Upper lobe of right lung (tissue), 1 donor: ENCODE data around the gene SMIM36. TPM values are rescaled to one million over a fixed set of nuclear protein-coding genes. Genes with fewer than 3 reads are reported as not detected.

Experiments used
- ATAC-seq: fragments of 200-7000 bp; cut with Tn5 transposase; one replicate; pipeline ENCODE4 v1.9.1; 2020; ENCODE audit warnings: mild to moderate bottlenecking, moderate library complexity
- DNase-seq: peaks from one replicate; pipeline ENCODE4 v3.0.0-alpha.2; 2020
- H3K27ac ChIP-seq: fragments of 200-600 bp; one replicate; pipeline ENCODE4 v1.8.0; 2022
- H3K27me3 ChIP-seq: fragments of 200-600 bp; one replicate; pipeline ENCODE4 v1.8.0; 2022; ENCODE audit warnings: mild to moderate bottlenecking
- H3K36me3 ChIP-seq: fragments of 200-600 bp; one replicate; pipeline ENCODE4 v1.8.0; 2022
- H3K4me1 ChIP-seq: fragments of 200-600 bp; one replicate; pipeline ENCODE4 v1.8.0; 2022
- H3K4me3 ChIP-seq: fragments of 200-600 bp; one replicate; pipeline ENCODE4 v1.8.0; 2022; ENCODE audit warnings: mild to moderate bottlenecking
- H3K9me3 ChIP-seq: fragments of 200-600 bp; one replicate; pipeline ENCODE4 v1.8.0; 2022
- CTCF ChIP-seq: fragments of 200-600 bp; IDR thresholded peaks from one replicate; pipeline ENCODE4 v1.8.0; 2022; ENCODE audit warnings: antibody characterized with exemption
- intact Hi-C: fragments of 100-400 bp; cut with DNase I; formaldehyde crosslinking; loops from one replicate; pipeline ENCODE4 v1.11.0; 2022
- total RNA-seq: library from RNA; stranded (reverse); fragmentation: NEBNext Ultra II Directional; extraction: Animal tissue kit (Norgen Biotek cat#: 25700); gene quantifications from one replicate; pipeline ENCODE4 v1.2.1, GENCODE V29; 2021
- donor health status: DM: no; HTN: yes; CAD: no; lungs with severe emphysema.

Gene SMIM36
- total RNA-seq, 1 donor from 2014 or later: not detected

DNA sequence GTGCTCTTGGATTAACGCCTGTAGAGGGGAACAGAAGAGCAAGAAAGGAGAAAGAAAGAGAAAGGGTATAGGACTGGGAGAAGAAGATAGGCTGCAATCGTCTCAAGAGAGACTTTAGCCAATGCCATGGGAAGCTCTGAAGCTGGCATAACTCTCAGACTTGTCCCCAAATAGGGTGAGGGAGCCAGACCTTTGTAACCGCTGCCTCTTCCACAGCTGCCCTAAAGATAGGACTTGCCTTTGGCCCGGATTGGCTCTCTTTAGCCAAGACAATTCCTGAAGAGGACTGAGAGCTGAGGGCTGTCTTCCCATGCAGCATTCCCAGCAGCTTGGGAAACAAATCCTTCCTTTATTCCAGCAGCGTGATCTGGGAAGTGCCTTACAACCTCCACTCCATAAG is 68.8 kb downstream of the SMIM36 start:
- H3K4me3 ChIP-seq: no peak overlapping the region
- H3K9me3 ChIP-seq: no peaks in the 10 kb centered on the region
- no peaks in the 10 kb centered on the region for H3K36me3 ChIP-seq
- H3K27ac ChIP-seq: no peak overlapping the region
- H3K27me3 ChIP-seq: no peaks in the 10 kb centered on the region
- no peak for DNase-seq
- intact Hi-C loops: no loop called here
- no peak for TF ChIP-seq CTCF
- ATAC-seq: no peak
- H3K4me1 ChIP-seq: peaks cover 28% of the 10 kb centered on the region

- Histone ChIP-seq H3K36me3 (no peaks in the 10 kb centered on the region), H3K4me1 (peaks cover 28% of the 10 kb centered on the region), H3K4me3 (no peak overlapping the region), H3K27me3 (no peaks in the 10 kb centered on the region), H3K27ac (no peak overlapping the region), H3K9me3 (no peaks in the 10 kb centered on the region)
- intact Hi-C loops: no loop called here
- no peak for ATAC-seq
- no peak for DNase-seq
- TF ChIP-seq CTCF: no peak
Observed at GRCh38 chr17:55441544-55441943, 69.7 kb downstream of the SMIM36 start.

- DNase-seq (no peak), ATAC-seq (no peak)
- H3K4me3 ChIP-seq: no peak overlapping the region
- no peak for TF ChIP-seq CTCF
- no peaks in the 10 kb centered on the region for H3K36me3 ChIP-seq
- no peaks in the 10 kb centered on the region for H3K27me3 ChIP-seq
- H3K4me1 ChIP-seq: peaks cover 21% of the 10 kb centered on the region
- no peak overlapping the region for H3K27ac ChIP-seq
- intact Hi-C loops: no loop called here
- H3K9me3 ChIP-seq: no peaks in the 10 kb centered on the region
Observed at GRCh38 chr17:55440391-55440790, 70.9 kb downstream of the SMIM36 start.

DNA sequence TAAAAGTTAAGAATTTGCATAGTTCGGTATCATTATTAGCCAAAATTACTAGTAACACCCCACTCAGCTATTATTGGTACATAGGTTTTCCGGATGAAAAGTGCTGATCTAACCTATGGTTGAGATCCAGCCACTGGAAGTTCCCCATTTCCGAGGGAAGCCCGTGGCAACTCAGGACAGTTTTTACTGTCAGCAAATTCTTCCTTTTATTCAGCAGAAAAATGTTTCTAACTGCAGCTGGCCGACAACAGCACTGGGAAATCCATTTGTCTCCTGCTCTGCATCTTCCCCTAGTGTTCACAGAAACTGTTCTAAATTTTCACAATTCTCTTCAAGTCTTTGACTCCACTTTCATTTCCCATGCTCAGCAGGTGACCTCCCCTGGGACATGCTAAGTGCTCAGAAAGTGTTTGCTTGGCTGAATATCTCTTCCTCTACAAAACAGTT is 74.1 kb downstream of the SMIM36 start:
- ATAC-seq (peak; percentile 59), DNase-seq (no peak)
- Histone ChIP-seq H3K27ac (no peak overlapping the region), H3K4me3 (no peak overlapping the region), H3K9me3 (no peaks in the 10 kb centered on the region), H3K27me3 (no peaks in the 10 kb centered on the region), H3K4me1 (peaks cover 28% of the 10 kb centered on the region), H3K36me3 (no peaks in the 10 kb centered on the region)
- intact Hi-C loops: no loop called here
- TF ChIP-seq CTCF: no peak

DNA sequence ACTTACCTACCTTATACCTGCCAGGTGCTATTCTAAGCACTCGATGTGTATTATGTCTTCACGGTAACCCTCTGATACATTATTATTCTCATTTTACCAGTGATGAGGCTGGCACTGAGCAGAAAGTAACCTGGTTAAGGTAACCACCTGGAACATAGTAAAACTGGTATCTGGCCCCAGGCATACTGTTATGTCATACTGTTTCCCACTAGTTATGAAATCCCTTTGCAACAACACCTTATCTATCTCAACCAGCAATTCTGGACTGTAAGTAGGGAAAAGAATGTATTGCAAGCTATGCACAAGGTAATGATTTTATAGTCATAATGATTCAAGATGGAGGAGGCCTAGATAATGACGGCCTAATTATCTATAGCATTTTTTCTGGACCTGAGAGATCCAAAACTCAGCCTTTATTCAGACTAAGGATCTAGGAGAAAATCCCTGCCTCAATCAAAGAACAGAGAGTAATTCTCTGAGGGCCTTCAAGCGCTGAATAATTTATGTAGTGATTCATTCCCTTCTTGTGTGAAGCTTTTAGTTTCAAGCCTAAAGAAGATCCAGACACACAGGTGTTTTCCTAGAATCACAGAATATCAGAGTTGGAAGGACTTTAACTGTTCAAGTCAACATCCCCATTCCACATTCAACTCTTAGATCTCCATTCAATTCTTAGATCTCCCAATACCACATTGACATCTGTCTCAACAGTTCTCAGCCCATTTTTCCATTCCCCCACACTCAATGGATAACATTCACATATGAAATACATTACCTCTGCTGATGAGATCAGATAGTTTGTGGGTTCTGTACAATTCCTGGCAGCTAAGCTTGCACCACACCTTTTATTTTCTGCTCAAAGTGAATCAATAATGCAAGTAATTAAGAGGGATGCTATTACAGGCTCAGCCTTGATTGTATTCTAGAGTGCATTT is 74.8 kb downstream of the SMIM36 start:
- Histone ChIP-seq H3K9me3 (no peaks in the 10 kb centered on the region), H3K4me1 (peaks cover 24% of the 10 kb centered on the region), H3K36me3 (no peaks in the 10 kb centered on the region), H3K27ac (no peak overlapping the region), H3K27me3 (no peaks in the 10 kb centered on the region), H3K4me3 (no peak overlapping the region)
- TF ChIP-seq CTCF: no peak
- DNase-seq: no peak
- no peak for ATAC-seq
- intact Hi-C loops: no loop called here
